Hippocampal formation (tissue), 2 donors: Measurements from ENCODE around the gene ETV6.
"Not testable (repeated sequence)": the region's sequence is repeated elsewhere in the genome, so short reads cannot be mapped to it uniquely, and the experiment has no call there.

Experiments used
- DNase-seq, 2 donors: peaks; one replicate each; lab custom pipeline; 2025; lab: John Stamatoyannopoulos, UW

Gene ETV6

DNA sequence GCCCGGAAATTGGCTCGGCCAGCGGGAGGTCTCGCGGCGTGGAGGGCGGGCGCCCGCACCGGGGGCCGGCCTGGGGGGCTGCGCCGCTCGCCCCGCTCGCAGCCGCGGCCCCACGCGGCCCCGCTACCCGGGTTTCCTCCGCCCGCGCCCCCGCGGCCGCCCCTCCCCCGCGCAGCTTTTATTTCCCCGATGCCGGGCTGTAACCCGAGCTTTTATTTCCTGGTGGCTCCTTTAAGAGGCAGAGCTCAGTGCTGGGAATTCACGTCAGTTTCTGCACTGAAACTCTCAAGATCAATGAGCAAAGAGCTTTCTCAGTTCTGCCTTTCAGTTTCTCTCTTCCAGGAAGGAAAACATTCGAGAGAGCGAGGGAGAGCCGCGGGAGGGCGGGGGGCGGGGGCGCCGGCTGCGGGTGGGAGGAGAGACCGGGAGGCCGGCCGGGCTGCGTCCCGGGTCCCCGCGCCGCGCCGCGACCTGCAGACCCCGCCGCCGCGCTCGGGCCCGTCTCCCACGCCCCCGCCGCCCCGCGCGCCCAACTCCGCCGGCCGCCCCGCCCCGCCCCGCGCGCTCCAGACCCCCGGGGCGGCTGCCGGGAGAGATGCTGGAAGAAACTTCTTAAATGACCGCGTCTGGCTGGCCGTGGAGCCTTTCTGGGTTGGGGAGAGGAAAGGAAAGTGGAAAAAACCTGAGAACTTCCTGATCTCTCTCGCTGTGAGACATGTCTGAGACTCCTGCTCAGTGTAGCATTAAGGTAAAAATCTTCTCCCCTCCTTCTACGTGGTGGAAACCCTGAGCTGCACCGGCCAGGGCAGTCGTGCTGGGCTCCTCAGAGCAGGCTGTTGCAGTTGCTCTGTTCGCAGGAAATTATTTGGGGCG lies at the start of gene ETV6:
TSS of gene ETV6 (plus strand) at position 262 of the 873 bp plus-strand sequence. CDS start at position 716, 454 bp downstream.
- DNase-seq = peak; percentile 70 to 75

GRCh38 chr12:11600199-11600598 lies 49.3 kb upstream of the ETV6 start:
- DNase-seq = no peak

GRCh38 chr12:11601647-11602046 lies 47.8 kb upstream of the ETV6 start:
- no peak for DNase-seq

DNA sequence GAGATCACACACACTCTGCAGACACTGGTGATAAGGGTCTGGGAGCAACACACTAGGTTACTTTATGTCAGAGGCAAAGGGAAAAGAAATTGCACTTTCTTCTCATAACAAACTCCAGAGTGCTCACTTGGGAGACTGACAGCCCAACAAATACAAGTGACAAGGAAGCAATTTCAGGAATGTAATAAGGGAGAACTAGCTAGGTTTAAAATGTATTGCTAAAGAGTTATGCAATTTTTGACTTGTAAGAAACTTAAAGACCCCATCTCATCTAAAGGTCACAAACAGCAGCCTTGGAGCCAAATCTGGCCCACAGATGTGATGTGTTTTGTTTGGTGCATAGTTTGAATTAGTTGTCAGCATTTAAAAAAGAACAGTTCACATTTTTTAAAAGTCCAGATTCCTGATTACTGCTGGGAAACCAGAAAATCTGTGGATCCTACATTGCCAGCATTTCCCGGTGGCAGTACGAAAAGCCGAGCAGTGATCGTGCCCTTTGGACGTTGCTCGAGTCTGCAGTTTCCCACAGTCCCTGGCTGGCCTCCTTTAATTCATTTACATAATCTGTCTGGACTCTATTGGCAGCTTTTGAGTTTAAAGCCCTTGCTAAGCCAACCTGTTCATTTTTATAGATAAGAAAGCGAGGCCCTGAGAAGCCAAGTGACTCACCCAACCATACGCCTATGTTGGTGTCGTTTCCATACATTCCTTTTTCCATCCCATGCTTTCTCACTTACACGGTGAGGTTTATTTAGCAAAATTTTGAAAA lies 42.0 kb upstream of the ETV6 start:
- DNase-seq = no peak

GRCh38 chr12:11609045-11609444 lies 40.4 kb upstream of the ETV6 start:
- DNase-seq = no peak

DNA sequence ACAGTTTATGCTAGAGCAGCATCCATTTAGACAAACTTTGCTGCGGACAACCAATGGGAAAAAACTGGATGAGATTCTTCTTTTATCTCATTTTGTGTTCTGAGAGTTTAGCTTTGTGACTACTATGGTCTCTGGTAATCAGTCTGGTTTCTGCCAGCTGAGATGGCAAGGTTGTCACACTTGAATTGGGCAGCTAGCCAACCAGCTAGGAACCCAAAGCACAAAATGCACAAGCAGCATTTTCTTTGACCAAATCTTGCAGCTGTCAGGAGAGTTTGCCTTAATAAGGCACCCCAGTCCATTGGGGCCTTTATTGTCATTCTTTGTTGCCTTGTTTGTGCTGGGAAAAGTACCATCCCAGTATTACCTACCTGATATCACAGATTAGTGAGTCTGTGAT lies 34.0 kb upstream of the ETV6 start:
- DNase-seq = no peak

DNA sequence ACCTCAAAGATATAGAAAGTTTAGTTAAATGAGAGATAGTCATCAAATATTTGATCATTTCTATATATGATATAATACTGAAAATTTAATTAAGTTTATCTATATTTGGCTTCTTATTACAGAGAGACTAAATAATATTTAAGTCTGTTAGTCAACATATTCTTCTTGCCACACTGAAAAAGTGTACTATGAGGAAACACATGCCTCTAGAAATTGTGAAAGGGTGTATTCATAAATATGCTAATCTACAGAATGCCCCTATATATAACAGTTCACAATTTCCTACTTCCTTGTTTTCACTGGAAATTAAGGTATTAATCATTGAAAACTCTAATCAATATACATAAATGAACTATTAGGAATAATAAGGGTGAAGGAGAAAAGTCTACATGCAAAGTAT lies 31.4 kb upstream of the ETV6 start:
- DNase-seq = no peak

GRCh38 chr12:11621797-11622423 lies 27.6 kb upstream of the ETV6 start:
- DNase-seq = peak in 1 of 2 donors; percentile 28

- no peak for DNase-seq
Observed at GRCh38 chr12:11622876-11623281, 26.6 kb upstream of the ETV6 start.

DNA sequence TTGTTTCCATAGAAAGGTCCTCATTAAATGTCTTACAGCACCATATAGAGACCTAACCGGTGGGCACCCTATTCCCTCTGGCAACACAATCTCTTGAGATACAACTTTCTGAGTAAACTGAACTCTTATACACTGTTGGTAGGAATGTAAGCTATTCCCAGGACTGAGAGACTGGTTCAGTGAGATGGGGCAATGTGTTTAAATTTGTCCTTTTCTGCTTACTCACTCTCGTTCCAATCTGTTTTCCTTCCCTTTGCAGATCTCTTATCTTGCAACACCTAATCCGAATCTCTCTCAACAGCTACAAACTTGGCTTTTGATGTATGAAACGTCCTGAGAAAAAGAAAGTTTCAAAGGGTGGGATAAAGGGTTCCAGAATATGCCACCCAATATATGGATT lies 26.1 kb upstream of the ETV6 start:
- no peak for DNase-seq

GRCh38 chr12:11624116-11624515 lies 25.4 kb upstream of the ETV6 start:
- DNase-seq = no peak

DNA sequence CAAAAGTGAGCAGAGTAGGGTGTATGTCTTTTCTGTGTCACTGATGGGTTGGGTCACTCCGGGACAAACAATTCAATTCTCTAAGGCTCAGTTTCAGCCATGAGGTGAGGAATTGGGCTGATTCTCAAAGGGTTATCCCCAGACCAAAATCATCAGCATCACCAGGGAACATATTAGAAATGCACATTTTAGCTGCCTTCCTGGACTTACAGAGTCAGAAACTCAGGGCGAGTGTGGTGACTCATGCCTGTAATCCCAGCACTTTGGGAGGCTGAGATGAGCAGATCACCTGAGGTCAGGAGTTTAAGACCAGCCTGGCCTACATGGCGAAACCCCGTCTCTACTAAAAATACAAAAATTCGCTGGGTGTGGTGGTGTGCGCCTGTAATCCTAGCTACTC lies 21.8 kb upstream of the ETV6 start:
- DNase-seq = not testable (repeated sequence)

DNA sequence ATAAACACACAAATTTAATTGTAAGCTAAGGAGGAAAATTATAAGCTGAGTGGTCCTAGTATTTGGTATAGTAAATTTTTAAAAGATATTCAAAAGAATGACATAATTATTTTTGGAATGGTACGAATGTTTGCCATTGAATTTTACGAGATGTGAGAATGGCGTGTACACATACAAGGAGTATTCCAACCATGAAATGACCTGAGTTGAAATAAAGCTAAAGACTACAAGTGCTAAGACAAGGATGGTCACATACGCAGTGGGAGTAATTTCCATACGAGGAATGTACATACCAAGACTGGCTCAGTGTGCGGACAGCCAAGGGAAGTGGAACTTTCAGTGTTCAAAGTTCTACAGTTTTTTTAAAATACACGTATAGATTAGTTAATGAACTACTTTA lies 21.1 kb upstream of the ETV6 start:
- no peak for DNase-seq

DNA sequence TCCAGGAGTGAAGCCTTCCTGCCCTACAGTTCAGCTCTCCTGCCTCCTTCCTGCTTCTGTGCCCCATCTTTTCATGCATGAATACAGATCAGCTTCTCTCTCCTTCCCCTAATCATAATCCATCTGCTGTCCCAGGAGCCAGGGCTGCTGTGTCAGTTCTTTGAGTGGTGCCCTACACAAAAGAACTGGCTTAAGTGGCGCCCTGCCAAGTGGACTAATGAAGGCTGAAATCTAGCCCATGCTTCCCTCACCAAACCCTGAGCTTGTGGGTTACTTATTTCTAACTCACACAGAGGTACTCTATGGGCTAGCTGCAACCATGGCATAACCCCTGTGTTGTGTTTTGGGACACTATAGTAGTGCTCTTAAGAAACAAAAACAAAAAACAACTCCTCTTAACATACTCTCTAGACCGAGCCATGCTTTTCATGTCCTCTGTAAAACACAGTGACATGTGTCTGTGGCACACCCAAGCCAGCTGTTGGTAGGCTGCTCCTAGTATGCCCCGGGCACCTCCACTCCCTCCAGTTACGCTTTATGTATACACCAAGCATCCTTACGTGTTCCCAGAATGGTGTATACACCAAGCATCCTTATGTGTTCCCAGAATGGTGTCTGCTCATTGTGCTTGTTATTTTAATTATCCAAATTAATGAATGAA lies 19.3 kb upstream of the ETV6 start:
- DNase-seq = no peak

GRCh38 chr12:11631288-11631687 lies 18.2 kb upstream of the ETV6 start:
- no peak for DNase-seq

- not testable (repeated sequence) for DNase-seq
Observed at GRCh38 chr12:11631881-11632280, 17.6 kb upstream of the ETV6 start.

DNA sequence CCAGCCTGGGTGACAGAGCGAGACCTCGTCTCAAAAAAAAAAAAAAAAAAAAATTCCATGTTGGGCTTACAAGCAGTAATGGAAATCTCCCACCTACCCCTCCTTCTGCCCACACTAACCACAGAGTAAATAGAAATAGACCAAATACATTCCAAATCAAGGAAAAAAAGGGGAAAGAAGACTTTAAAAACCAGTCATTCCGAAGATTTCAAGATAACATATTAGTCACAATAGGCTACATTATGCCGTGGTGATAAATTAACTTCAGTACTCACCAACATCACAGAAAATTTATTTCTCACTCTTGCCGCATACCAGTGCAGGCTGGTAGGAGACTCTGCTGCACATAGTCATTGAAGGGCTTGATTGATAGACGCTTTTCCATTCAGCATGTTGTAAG lies 15.5 kb upstream of the ETV6 start:
- DNase-seq = no peak

DNA sequence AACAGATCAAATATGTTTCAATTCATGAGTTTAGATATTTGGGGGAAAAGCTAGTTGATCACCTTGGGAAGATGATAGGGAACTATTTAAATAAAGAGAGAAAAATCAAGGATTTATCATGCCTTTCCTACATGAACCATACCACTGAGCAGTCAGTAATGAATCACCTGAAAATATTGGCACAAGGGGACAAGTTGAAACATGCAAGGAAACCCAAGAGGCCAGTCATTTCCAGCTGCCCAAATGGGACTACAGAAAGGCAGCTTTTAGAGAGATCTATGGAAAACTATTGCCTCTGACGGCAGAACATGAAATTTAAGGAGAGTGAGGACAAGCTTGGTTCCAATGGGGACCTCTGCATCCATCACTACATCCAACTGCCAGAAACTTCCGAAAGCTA lies 14.1 kb upstream of the ETV6 start:
- DNase-seq = no peak

- no peak for DNase-seq
Observed at GRCh38 chr12:11638315-11638916, 11.1 kb upstream of the ETV6 start.

GRCh38 chr12:11639454-11639853 lies 10.0 kb upstream of the ETV6 start:
- no peak for DNase-seq

- DNase-seq = no peak
Observed at GRCh38 chr12:11641522-11641921, 8.0 kb upstream of the ETV6 start.

DNA sequence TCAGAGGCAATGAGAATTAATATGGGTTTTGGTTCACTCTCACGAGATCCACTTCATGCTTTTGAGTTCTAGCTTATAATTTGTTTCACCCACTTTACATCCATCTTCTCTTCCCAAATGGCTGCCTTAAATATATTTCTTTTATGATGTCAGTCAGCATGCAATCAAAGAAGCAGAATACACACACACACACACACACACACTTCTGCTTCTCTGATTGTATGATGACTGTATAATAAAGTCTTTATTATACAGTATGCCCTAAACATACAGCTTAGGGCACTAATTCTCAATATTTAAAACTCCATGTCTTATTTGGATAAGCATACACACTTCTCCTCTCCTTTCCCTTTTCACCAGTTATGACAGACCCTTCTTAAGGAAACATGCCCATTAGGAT lies 6.7 kb upstream of the ETV6 start:
- no peak for DNase-seq
